H9 (cell line): ENCODE data around the gene RIMS1. TPM values are rescaled to one million over a fixed set of nuclear protein-coding genes. Genes with fewer than 3 reads are reported as not detected.

Source experiments
- DNase-seq: peaks from one replicate; pipeline ENCODE4 v3.0.0-alpha.2; 2017
- H2AFZ ChIP-seq: one replicate; pipeline ENCODE4 v1.6.1; 2013; ENCODE audit warnings: mild to moderate bottlenecking, low read length, control low read depth, moderate library complexity
- H2AK5ac ChIP-seq: 2 replicates; pipeline ENCODE4 v1.6.1; 2013; ENCODE audit warnings: low read length, control low read depth, mixed read lengths; ENCODE audit not compliant: insufficient read length
- H2BK120ac ChIP-seq: one replicate; pipeline ENCODE4 v1.6.1; 2013; ENCODE audit warnings: low read depth, mild to moderate bottlenecking, low read length, control low read depth, inconsistent platforms; ENCODE audit not compliant: poor library complexity, severe bottlenecking
- H2BK12ac ChIP-seq: 2 replicates; pipeline ENCODE4 v1.6.1; 2013; ENCODE audit warnings: low read length, control low read depth, mixed read lengths, low read depth; ENCODE audit not compliant: insufficient read length
- H2BK15ac ChIP-seq: 2 replicates; pipeline ENCODE4 v1.6.1; 2013; ENCODE audit warnings: low read depth, low read length, control low read depth
- H2BK20ac ChIP-seq: one replicate; pipeline ENCODE4 v1.6.1; 2013; ENCODE audit warnings: low read depth, mild to moderate bottlenecking, low read length, control low read depth, inconsistent platforms; ENCODE audit not compliant: poor library complexity, severe bottlenecking
- H2BK5ac ChIP-seq: 2 replicates; pipeline ENCODE4 v1.6.1; 2013; ENCODE audit warnings: low read length, control low read depth, mixed read lengths; ENCODE audit not compliant: insufficient read length
- H3K14ac ChIP-seq: 2 replicates; pipeline ENCODE4 v1.6.1; 2013; ENCODE audit warnings: low read length, control low read depth; ENCODE audit not compliant: insufficient read depth
- H3K18ac ChIP-seq: 2 replicates; pipeline ENCODE4 v1.6.1; 2013; ENCODE audit warnings: low read depth, mild to moderate bottlenecking, mixed read lengths, low read length, control low read depth; ENCODE audit not compliant: insufficient read length
- H3K23ac ChIP-seq: 2 replicates; pipeline ENCODE4 v1.6.1; 2013; ENCODE audit warnings: low read length, control low read depth, mixed read lengths, low read depth; ENCODE audit not compliant: insufficient read length
- H3K23me2 ChIP-seq: 2 replicates; pipeline ENCODE4 v1.6.1; 2013; ENCODE audit warnings: low read depth, mild to moderate bottlenecking, mixed read lengths, low read length, control low read depth; ENCODE audit not compliant: insufficient read length, poor library complexity, severe bottlenecking
- H3K27ac ChIP-seq: 2 replicates; pipeline ENCODE4 v1.5.1; 2013; ENCODE audit warnings: low read length, control low read depth, mixed read lengths, low read depth; ENCODE audit not compliant: insufficient read length
- H3K27me3 ChIP-seq: 2 replicates; pipeline ENCODE4 v1.6.1; 2013; ENCODE audit warnings: low read length, control low read depth, inconsistent platforms; ENCODE audit not compliant: insufficient read depth
- H3K4ac ChIP-seq: 2 replicates; pipeline ENCODE4 v1.6.1; 2013; ENCODE audit warnings: low read depth, mild to moderate bottlenecking, control low read depth, inconsistent platforms, low read length, moderate library complexity
- H3K4me1 ChIP-seq: 2 replicates; pipeline ENCODE4 v1.6.1; 2013; ENCODE audit warnings: low read length, control low read depth, inconsistent platforms; ENCODE audit not compliant: insufficient read depth
- H3K4me2 ChIP-seq: 2 replicates; pipeline ENCODE4 v1.6.1; 2013; ENCODE audit warnings: low read length, control low read depth, mixed read lengths; ENCODE audit not compliant: insufficient read length, insufficient read depth
- H3K56ac ChIP-seq: 2 replicates; pipeline ENCODE4 v1.6.1; 2013; ENCODE audit warnings: low read depth, mild to moderate bottlenecking, mixed read lengths, low read length, control low read depth; ENCODE audit not compliant: insufficient read length
- H3K79me1 ChIP-seq: 2 replicates; pipeline ENCODE4 v1.6.1; 2013; ENCODE audit warnings: low read depth, mild to moderate bottlenecking, moderate library complexity, low read length, control low read depth, inconsistent platforms; ENCODE audit not compliant: insufficient read depth, poor library complexity, severe bottlenecking
- H3K79me2 ChIP-seq: 2 replicates; pipeline ENCODE4 v1.6.1; 2013; ENCODE audit warnings: low read length, control low read depth, inconsistent platforms; ENCODE audit not compliant: insufficient read depth
- H3K9ac ChIP-seq: 2 replicates; pipeline ENCODE4 v1.6.1; 2013; ENCODE audit warnings: low read length, control low read depth, mixed read lengths; ENCODE audit not compliant: insufficient read length; ENCODE audit errors: extremely low read depth
- H3K9me3 ChIP-seq: one replicate; pipeline ENCODE4 v1.6.1; 2013; ENCODE audit warnings: low read depth, low read length, inconsistent platforms; ENCODE audit not compliant: control insufficient read depth
- H3T11ph ChIP-seq: one replicate; pipeline ENCODE4 v1.6.1; 2013; ENCODE audit warnings: mild to moderate bottlenecking, low read length, control low read depth, inconsistent platforms
- H4K20me1 ChIP-seq: one replicate; pipeline ENCODE4 v1.6.1; 2013; ENCODE audit not compliant: control insufficient read depth, insufficient read length, insufficient read depth
- H4K5ac ChIP-seq: 2 replicates; pipeline ENCODE4 v1.6.1; 2013; ENCODE audit warnings: low read depth, mild to moderate bottlenecking, mixed read lengths, low read length, control low read depth; ENCODE audit not compliant: insufficient read length
- H4K8ac ChIP-seq: replicated peaks from 2 replicates; pipeline ENCODE4 v1.6.1; 2013; ENCODE audit warnings: low read length, control low read depth, mixed read lengths, low read depth; ENCODE audit not compliant: insufficient read length
- H4K91ac ChIP-seq: 2 replicates; pipeline ENCODE4 v1.6.1; 2013; ENCODE audit warnings: low read depth, mild to moderate bottlenecking, moderate library complexity, mixed read lengths, low read length, control low read depth; ENCODE audit not compliant: insufficient read length
- H3K27ac Mint-ChIP-seq, 3 experiments: 2 replicates in 2 of 3; 3 replicates in 1 of 3; pipeline ENCODE4 v1.8.0; 2020 to 2021; ENCODE audit warnings: mixed read lengths in 3 of 3, mild to moderate bottlenecking in 1 of 3, moderate library complexity in 1 of 3
- H3K27me3 Mint-ChIP-seq: 2 replicates; pipeline ENCODE4 v1.8.0; 2021; ENCODE audit warnings: low read depth, mild to moderate bottlenecking, moderate library complexity, mixed read lengths
- H3K36me3 Mint-ChIP-seq, 3 experiments: 2 replicates in 2 of 3; 3 replicates in 1 of 3; pipeline ENCODE4 v1.8.0; 2020 to 2021; ENCODE audit warnings: low read depth in 3 of 3, mixed read lengths in 3 of 3; ENCODE audit not compliant: insufficient read depth in 1 of 3
- H3K4me1 Mint-ChIP-seq, 2 experiments: 2 replicates each; pipeline ENCODE4 v1.8.0; 2020; ENCODE audit warnings: mixed read lengths in 2 of 2
- H3K4me3 Mint-ChIP-seq, 2 experiments: 2 replicates in 1 of 2; 3 replicates in 1 of 2; pipeline ENCODE4 v1.8.0; 2020 to 2021; ENCODE audit warnings: mild to moderate bottlenecking in 2 of 2, mixed read lengths in 2 of 2, moderate library complexity in 1 of 2
- H3K9me3 Mint-ChIP-seq, 2 experiments: 2 replicates in 1 of 2; 3 replicates in 1 of 2; pipeline ENCODE4 v1.8.0; 2020; ENCODE audit warnings: mild to moderate bottlenecking in 2 of 2, mixed read lengths in 2 of 2, moderate library complexity in 1 of 2
- CTCF ChIP-seq: fragments of 200-600 bp; sonication (generic); conservative IDR thresholded peaks from 3 replicates; pipeline ENCODE4 v1.8.0; 2021; ENCODE audit warnings: antibody characterized with exemption, mild to moderate bottlenecking
- total RNA-seq: library from RNA; stranded (reverse); gene quantifications from 2 replicates; pipeline ENCODE4 v1.2.1, GENCODE V29; 2021

RIMS1 gene
- total RNA-seq, 1 experiment from 2014 or later, result 0.83 TPM

GRCh38 chr6:71902261-71902660, 15.9 kb downstream of the RIMS1 start:
- Histone ChIP-seq H3K4me2 (no peak overlapping the region), H3K4ac (no peak overlapping the region), H3K27me3 (no peaks in the 10 kb centered on the region)

More at GRCh38 chr6:71902261-71902660, 15.9 kb downstream of the RIMS1 start:
- Histone ChIP-seq H3K18ac (no peak overlapping the region), H2BK15ac (no peak overlapping the region), H4K5ac (no peak overlapping the region), H3K27ac (no peak overlapping the region), H3T11ph (no peak overlapping the region), H2BK5ac (no peak overlapping the region), H3K4me1 (no peaks in the 10 kb centered on the region), H4K8ac (no peak overlapping the region), H2BK20ac (no peak overlapping the region), H2BK120ac (no peak overlapping the region), H2AFZ (no peak overlapping the region), H2BK12ac (no peak overlapping the region), H3K23me2 (no peaks in the 10 kb centered on the region), H4K20me1 (no peaks in the 10 kb centered on the region), H4K91ac (no peak overlapping the region), H3K56ac (no peak overlapping the region), H3K14ac (no peak overlapping the region), H3K9me3 (no peaks in the 10 kb centered on the region), H3K79me1 (no peaks in the 10 kb centered on the region), H3K23ac (no peak overlapping the region), H2AK5ac (no peak overlapping the region), H3K9ac (no peak overlapping the region), H3K79me2 (no peaks in the 10 kb centered on the region)
- no peak for DNase-seq
- TF ChIP-seq CTCF, result no peak
- no peaks in the 10 kb centered on the region; a peak in 2 of 7 replicates for H3K36me3 Mint-ChIP-seq
- H3K4me1 Mint-ChIP-seq, result peaks cover 9 to 21% of the 10 kb centered on the region in 2 experiments; a peak in 2 of 4 replicates
- no peaks in the 10 kb centered on the region for H3K27me3 Mint-ChIP-seq
- H3K4me3 Mint-ChIP-seq, result no peak overlapping the region
- no peak overlapping the region for H3K27ac Mint-ChIP-seq
- H3K9me3 Mint-ChIP-seq, result no peaks in the 10 kb centered on the region
